Measurements from ENCODE around the gene AMPD3. TPM values are rescaled to one million over a fixed set of nuclear protein-coding genes. Genes with fewer than 3 reads are reported as not detected.

Gene AMPD3
- total and polyA plus RNA-seq, 2 donors (not counting 1 experiment from before 2014, with no cell fraction given): 40.1 to 85.5 TPM

- H3K79me2 ChIP-seq (ENCODE audit: control insufficient read depth, insufficient read depth, low read length): peaks cover 7% of the 10 kb centered on the region
- H3K4me2 ChIP-seq (replicated peaks; ENCODE audit: low read depth, low read length, poor library complexity, severe bottlenecking): no peak overlapping the region
- no peaks in the 10 kb centered on the region for H3K27me3 ChIP-seq (replicated peaks in 1 of 4; ENCODE audit: control extremely low read depth in 1 of 4, control insufficient read depth in 3 of 4, insufficient read depth in 4 of 4, low read length in 3 of 4)
- H3K4me3 ChIP-seq (ENCODE audit: control extremely low read depth in 1 of 5, extremely low read depth in 1 of 5, insufficient read depth in 1 of 5, low read depth in 2 of 5, low read length in 4 of 5): no peak overlapping the region
- H3K9me3 ChIP-seq (ENCODE audit: control extremely low read depth in 1 of 3, control insufficient read depth in 2 of 3, insufficient read depth in 1 of 3, low read length in 2 of 3): peaks cover 0 to 6% (median 0%) of the 10 kb centered on the region in 3 donors
- TF ChIP-seq CTCF (IDR thresholded peaks at IDR 0.05) (no peak), EZH2 (IDR thresholded peaks at IDR 0.05; ENCODE audit: borderline replicate concordance, insufficient read depth, low read depth, low read length, poor library complexity, severe bottlenecking) (no peak)
- H3K27ac ChIP-seq (ENCODE audit: low read length in 2 of 2): no peak overlapping the region
- H3K36me3 ChIP-seq (replicated peaks in 1 of 2; ENCODE audit: control extremely low read depth in 1 of 2, control insufficient read depth in 1 of 2, extremely low read depth in 1 of 2, insufficient read depth in 2 of 2, low read length in 1 of 2): no peaks in the 10 kb centered on the region
- DNase-seq: no peak
- Mint-ChIP-seq H3K27me3 (no peaks in the 10 kb centered on the region), H3K4me1 (peaks cover 41% of the 10 kb centered on the region), H3K9me3 (ENCODE audit: insufficient read depth) (no peaks in the 10 kb centered on the region), H3K27ac (no peak overlapping the region), H3K4me3 (no peak overlapping the region)
- 100% methylated on average over 1 of the region's 6 CpGs for WGBS (ENCODE audit: insufficient coverage)
- no peaks in the 10 kb centered on the region for H4K20me1 ChIP-seq (ENCODE audit: control insufficient read depth, insufficient read depth, low read length, poor library complexity, severe bottlenecking)
- H2AFZ ChIP-seq (ENCODE audit: insufficient read depth, low read depth, low read length, poor library complexity, severe bottlenecking): no peak overlapping the region
- H3K4me1 ChIP-seq (ENCODE audit: control insufficient read depth in 2 of 2, insufficient read depth in 2 of 2, low read length in 2 of 2): peaks cover 31 to 33% of the 10 kb centered on the region in 2 donors
- ATAC-seq (ENCODE audit: low read depth): no peak
- intact Hi-C loops (cut with micrococcal nuclease): no loop called here
- POLR2A ChIA-PET: interaction anchor here (2.7 kb wide), 1 partner anchor 26 kb away, joined by 6 read pairs; no protein-coding TSS in a partner anchor
- CTCF ChIA-PET: interaction anchor here (1.0 to 2.0 kb wide), 2 partner anchors 26 to 297 kb away, joined by 4 to 8 read pairs; no protein-coding TSS in a partner anchor
- H3K9ac ChIP-seq (ENCODE audit: low read length): no peak overlapping the region
These were observed 15.1 kb upstream of the AMPD3 start for GRCh38 chr11:10439924-10440323.

GRCh38 chr11:10440401-10440800 is 14.7 kb upstream of the AMPD3 start:
- Mint-ChIP-seq H3K4me1 (peaks cover 45% of the 10 kb centered on the region), H3K27me3 (no peaks in the 10 kb centered on the region), H3K27ac (peak overlapping the region; percentile 72), H3K4me3 (peak overlapping the region; percentile 5), H3K9me3 (ENCODE audit: insufficient read depth) (no peaks in the 10 kb centered on the region)
- H3K27me3 ChIP-seq (replicated peaks in 1 of 4; ENCODE audit: control extremely low read depth in 1 of 4, control insufficient read depth in 3 of 4, insufficient read depth in 4 of 4, low read length in 3 of 4): no peaks in the 10 kb centered on the region
- TF ChIP-seq EZH2 (IDR thresholded peaks at IDR 0.05; ENCODE audit: borderline replicate concordance, insufficient read depth, low read depth, low read length, poor library complexity, severe bottlenecking): no peak
- peaks cover 0 to 6% (median 0%) of the 10 kb centered on the region in 3 donors for H3K9me3 ChIP-seq (ENCODE audit: control extremely low read depth in 1 of 3, control insufficient read depth in 2 of 3, insufficient read depth in 1 of 3, low read length in 2 of 3)
- ChIA-PET POLR2A (interaction anchor here (2.2 to 2.7 kb wide), 3 partner anchors 15 to 26 kb away, joined by 6 to 38 read pairs (median 9); partner anchors contain the start of gene AMPD3), CTCF (interaction anchor here (0.6 to 3.0 kb wide), 7 partner anchors 11 to 1422 kb away, joined by 3 to 26 read pairs (median 4); no protein-coding TSS in a partner anchor)
- no peak overlapping the region for H3K27ac ChIP-seq (ENCODE audit: low read length in 2 of 2)
- H3K4me1 ChIP-seq (ENCODE audit: control insufficient read depth in 2 of 2, insufficient read depth in 2 of 2, low read length in 2 of 2): peaks cover 36 to 38% of the 10 kb centered on the region in 2 donors
- DNase-seq: no peak
- H2AFZ ChIP-seq (ENCODE audit: insufficient read depth, low read depth, low read length, poor library complexity, severe bottlenecking): no peak overlapping the region
- no peaks in the 10 kb centered on the region for H3K36me3 ChIP-seq (replicated peaks in 1 of 2; ENCODE audit: control extremely low read depth in 1 of 2, control insufficient read depth in 1 of 2, extremely low read depth in 1 of 2, insufficient read depth in 2 of 2, low read length in 1 of 2)
- H3K9ac ChIP-seq (ENCODE audit: low read length): no peak overlapping the region
- intact Hi-C loops (cut with micrococcal nuclease): no loop called here
- H4K20me1 ChIP-seq (ENCODE audit: control insufficient read depth, insufficient read depth, low read length, poor library complexity, severe bottlenecking): no peaks in the 10 kb centered on the region
- peaks cover 7% of the 10 kb centered on the region for H3K79me2 ChIP-seq (ENCODE audit: control insufficient read depth, insufficient read depth, low read length)
- no peak overlapping the region for H3K4me3 ChIP-seq (ENCODE audit: control extremely low read depth in 1 of 5, extremely low read depth in 1 of 5, insufficient read depth in 1 of 5, low read depth in 2 of 5, low read length in 4 of 5)
- no peak overlapping the region for H3K4me2 ChIP-seq (replicated peaks; ENCODE audit: low read depth, low read length, poor library complexity, severe bottlenecking)
- ATAC-seq (ENCODE audit: low read depth): no peak
